Mesendoderm (in vitro differentiated cells): Measurements from ENCODE around the gene TNFRSF14.

Source experiments
- DNase-seq: peaks from one replicate; pipeline ENCODE4 v3.0.0; 2013
- H2AK5ac ChIP-seq: 2 replicates; pipeline ENCODE4 v1.6.1; 2013; ENCODE audit warnings: low read length, inconsistent platforms
- H2BK120ac ChIP-seq: 2 replicates; pipeline ENCODE4 v1.6.1; 2013; ENCODE audit warnings: low read depth, mild to moderate bottlenecking, low read length, moderate library complexity, mixed read lengths
- H2BK15ac ChIP-seq: replicated peaks from 2 replicates; pipeline ENCODE4 v1.6.1; 2013; ENCODE audit warnings: low read depth, mild to moderate bottlenecking, moderate library complexity
- H2BK5ac ChIP-seq: 2 replicates; pipeline ENCODE4 v1.6.1; 2013; ENCODE audit warnings: low read length, inconsistent platforms
- H3K18ac ChIP-seq: 2 replicates; pipeline ENCODE4 v1.6.1; 2013; ENCODE audit warnings: mild to moderate bottlenecking, low read length, mixed read lengths
- H3K23ac ChIP-seq: one replicate; pipeline ENCODE4 v1.6.1; 2013; ENCODE audit warnings: low read length
- H3K27ac ChIP-seq: 2 replicates; pipeline ENCODE4 v1.5.1; 2013; ENCODE audit warnings: low read depth, mild to moderate bottlenecking, inconsistent platforms, low read length, moderate library complexity
- H3K27me3 ChIP-seq: 2 replicates; pipeline ENCODE4 v1.6.1; 2013; ENCODE audit warnings: low read length, control low read depth, mild to moderate bottlenecking, inconsistent platforms; ENCODE audit not compliant: insufficient read depth, poor library complexity
- H3K36me3 ChIP-seq: 2 replicates; pipeline ENCODE4 v1.6.1; 2013; ENCODE audit warnings: low read length, inconsistent platforms; ENCODE audit not compliant: control insufficient read depth, insufficient read depth
- H3K4ac ChIP-seq: one replicate; pipeline ENCODE4 v1.6.1; 2013; ENCODE audit warnings: low read depth, mild to moderate bottlenecking, low read length, moderate library complexity
- H3K4me1 ChIP-seq: 2 replicates; pipeline ENCODE4 v1.6.1; 2013; ENCODE audit warnings: low read depth, low read length, inconsistent platforms; ENCODE audit not compliant: control insufficient read depth
- H3K4me2 ChIP-seq: 2 replicates; pipeline ENCODE4 v1.6.1; 2013; ENCODE audit warnings: low read length
- H3K4me3 ChIP-seq: 2 replicates; pipeline ENCODE4 v1.5.1; 2013; ENCODE audit warnings: mild to moderate bottlenecking, low read length
- H3K56ac ChIP-seq: one replicate; pipeline ENCODE4 v1.6.1; 2013; ENCODE audit warnings: low read length
- H3K79me1 ChIP-seq: 2 replicates; pipeline ENCODE4 v1.6.1; 2013; ENCODE audit warnings: low read length, inconsistent platforms
- H3K79me2 ChIP-seq: 2 replicates; pipeline ENCODE4 v1.6.1; 2013; ENCODE audit warnings: mild to moderate bottlenecking, low read length; ENCODE audit not compliant: control insufficient read depth, insufficient read depth
- H3K9ac ChIP-seq: 2 replicates; pipeline ENCODE4 v1.6.1; 2013; ENCODE audit warnings: low read length, inconsistent platforms
- H4K5ac ChIP-seq: one replicate; pipeline ENCODE4 v1.6.1; 2013; ENCODE audit warnings: low read length
- H4K8ac ChIP-seq: one replicate; pipeline ENCODE4 v1.6.1; 2013; ENCODE audit warnings: low read depth, mild to moderate bottlenecking, control low read depth, low read length, moderate library complexity
- WGBS: extraction: QIAGEN DNeasy Blood & Tissue Kit; methylation state at CpG from one replicate; pipeline ENCODE4 v1.1.7; 2013; ENCODE audit warnings: low lambda C conversion rate, missing lambda C conversion rate; ENCODE audit not compliant: insufficient coverage; ENCODE audit errors: extremely low coverage; 5-methylcytosine and 5-hydroxymethylcytosine counted together

The TNFRSF14 gene

DNA sequence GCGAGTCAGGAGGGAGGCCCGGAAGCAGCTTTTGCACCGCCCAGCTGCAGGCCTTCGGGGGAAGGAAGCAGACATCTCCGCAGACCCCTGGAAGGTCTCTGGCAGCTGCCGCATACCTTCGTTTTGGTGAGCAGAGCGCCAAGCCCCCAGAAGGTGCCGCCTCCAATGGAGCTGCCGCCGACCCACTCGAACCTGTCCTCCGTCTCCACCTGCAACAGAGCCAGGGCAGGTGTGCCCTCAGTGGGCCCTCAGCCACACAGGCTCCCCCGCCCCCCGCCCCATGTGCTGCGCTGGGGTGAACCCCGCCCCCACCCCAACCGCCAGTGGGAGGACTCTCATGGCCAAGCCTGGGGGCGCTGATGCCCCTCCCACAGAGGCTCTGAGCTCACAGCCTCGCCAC, 36.0 kb upstream of the TNFRSF14 start:
- no peak overlapping the region for H3K56ac ChIP-seq
- WGBS: no CpG with 5 or more reads among the region's 20 CpGs
- H3K79me2 ChIP-seq: peaks cover 30% of the 10 kb centered on the region
- no peak overlapping the region for H3K4me2 ChIP-seq
- H3K9ac ChIP-seq: no peak overlapping the region
- H3K4me1 ChIP-seq: peaks cover 2% of the 10 kb centered on the region
- H2BK120ac ChIP-seq: no peak overlapping the region
- H3K4ac ChIP-seq: no peak overlapping the region
- no peaks in the 10 kb centered on the region for H3K27me3 ChIP-seq
- no peak overlapping the region for H3K23ac ChIP-seq
- no peak overlapping the region for H2BK5ac ChIP-seq
- DNase-seq: no peak
- H3K79me1 ChIP-seq: peaks cover 21% of the 10 kb centered on the region
- no peak overlapping the region for H2BK15ac ChIP-seq
- H3K18ac ChIP-seq: no peak overlapping the region
- H3K36me3 ChIP-seq: peaks cover 7% of the 10 kb centered on the region
- no peak overlapping the region for H4K5ac ChIP-seq
- no peak overlapping the region for H3K4me3 ChIP-seq
- H4K8ac ChIP-seq: no peak overlapping the region
- H2AK5ac ChIP-seq: no peak overlapping the region
- no peak overlapping the region for H3K27ac ChIP-seq

DNA sequence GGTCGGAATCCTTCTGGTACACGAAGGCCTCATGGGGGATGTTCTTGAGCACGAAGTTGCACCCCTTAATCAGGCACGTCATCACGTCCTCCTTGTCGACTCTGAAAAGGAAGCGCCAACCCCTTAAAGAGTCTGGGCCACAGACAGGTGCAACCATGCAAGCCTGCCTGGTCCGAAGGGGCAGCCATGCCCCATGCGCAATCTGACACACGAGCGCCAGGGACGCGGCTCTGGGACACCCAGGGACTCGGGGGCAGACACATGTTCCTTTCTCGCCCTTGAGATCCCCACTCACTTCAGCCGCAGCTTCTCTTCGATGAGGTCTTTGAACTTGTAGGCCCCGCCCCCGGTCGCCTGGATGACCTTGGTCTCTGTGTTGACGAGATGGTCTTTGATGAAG, 35.4 kb upstream of the TNFRSF14 start:
- Histone ChIP-seq H3K27me3 (no peaks in the 10 kb centered on the region), H3K36me3 (peaks cover 7% of the 10 kb centered on the region), H2AK5ac (no peak overlapping the region), H3K4me1 (peaks cover 4% of the 10 kb centered on the region), H3K27ac (no peak overlapping the region), H3K23ac (no peak overlapping the region), H3K79me1 (peaks cover 26% of the 10 kb centered on the region), H3K56ac (no peak overlapping the region), H4K5ac (no peak overlapping the region), H4K8ac (no peak overlapping the region), H2BK15ac (no peak overlapping the region), H3K9ac (no peak overlapping the region), H3K79me2 (peaks cover 36% of the 10 kb centered on the region), H3K4me3 (no peak overlapping the region), H3K4ac (no peak overlapping the region), H2BK120ac (no peak overlapping the region), H2BK5ac (no peak overlapping the region), H3K4me2 (no peak overlapping the region), H3K18ac (no peak overlapping the region)
- no peak for DNase-seq
- no CpG with 5 or more reads among the region's 21 CpGs for WGBS

DNA sequence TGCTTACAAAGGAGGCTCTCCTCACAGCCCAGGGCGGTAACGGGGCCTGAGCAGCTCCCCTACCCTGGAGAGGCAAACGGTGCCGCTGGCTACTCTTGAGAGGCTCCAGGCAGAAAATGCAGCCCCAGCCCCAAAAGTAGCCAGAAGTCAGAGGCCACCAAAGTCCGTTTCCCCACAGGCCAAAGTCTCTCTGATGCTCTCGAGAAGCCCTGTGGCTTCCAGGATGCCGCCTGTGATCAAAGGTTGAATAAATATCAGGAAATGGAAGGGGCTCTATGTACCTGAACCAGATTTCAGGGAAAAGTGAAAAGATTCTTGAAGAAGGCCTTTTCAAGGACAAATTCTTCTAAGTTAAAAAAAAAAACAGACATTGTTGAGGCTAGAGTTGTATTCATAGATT, 33.9 kb upstream of the TNFRSF14 start:
- Histone ChIP-seq H3K36me3 (peaks cover 5% of the 10 kb centered on the region), H3K4me2 (no peak overlapping the region), H2BK15ac (no peak overlapping the region), H4K8ac (no peak overlapping the region), H3K18ac (no peak overlapping the region), H4K5ac (no peak overlapping the region), H3K79me2 (peaks cover 36% of the 10 kb centered on the region), H3K4ac (no peak overlapping the region), H2BK120ac (no peak overlapping the region), H3K27me3 (no peaks in the 10 kb centered on the region), H3K56ac (no peak overlapping the region), H2AK5ac (no peak overlapping the region), H2BK5ac (no peak overlapping the region), H3K27ac (no peak overlapping the region), H3K4me1 (peaks cover 6% of the 10 kb centered on the region), H3K79me1 (peaks cover 26% of the 10 kb centered on the region), H3K9ac (no peak overlapping the region), H3K23ac (no peak overlapping the region), H3K4me3 (no peak overlapping the region)
- no peak for DNase-seq
- WGBS: no CpG with 5 or more reads among the region's 7 CpGs

DNA sequence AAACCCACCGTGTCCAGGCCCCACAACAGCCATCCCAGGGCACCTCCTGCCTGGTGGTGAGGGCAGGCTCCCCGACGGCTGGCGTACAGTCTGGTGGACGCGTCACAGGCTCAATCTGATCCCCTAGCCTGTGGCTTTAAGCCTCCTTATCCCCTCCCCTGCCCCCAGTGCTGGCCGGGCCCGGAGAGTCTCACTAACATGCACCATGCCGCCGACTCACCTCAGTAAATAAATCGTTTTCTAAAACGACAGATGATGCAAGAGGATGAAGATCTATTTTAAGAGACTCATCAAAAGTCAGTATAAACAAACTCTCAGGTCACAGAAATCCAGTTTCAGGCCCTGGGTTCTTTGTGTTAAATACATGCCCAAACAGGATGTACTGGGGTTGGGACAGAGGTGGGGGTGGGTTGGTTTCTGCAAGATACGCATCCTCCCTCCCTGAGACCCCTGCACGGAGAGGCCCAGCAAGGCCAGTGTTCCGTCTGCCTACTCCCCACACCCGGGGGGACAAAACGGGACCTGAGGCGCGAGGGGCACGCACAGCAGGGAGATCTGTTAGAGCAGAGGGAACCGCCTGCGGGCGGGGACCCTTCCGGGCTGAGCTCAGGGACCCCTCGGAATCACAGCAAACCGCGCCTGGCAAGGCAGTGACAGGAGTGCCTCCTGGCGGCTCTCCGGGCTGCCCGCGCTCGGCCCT, 32.8 kb upstream of the TNFRSF14 start:
- Histone ChIP-seq H2BK120ac (no peak overlapping the region), H3K27ac (no peak overlapping the region), H3K18ac (no peak overlapping the region), H3K4me3 (no peak overlapping the region), H3K36me3 (peaks cover 5% of the 10 kb centered on the region), H3K79me2 (peaks cover 36% of the 10 kb centered on the region), H4K5ac (no peak overlapping the region), H3K4me2 (no peak overlapping the region), H3K56ac (peak overlapping the region; percentile 38), H3K79me1 (peaks cover 26% of the 10 kb centered on the region), H3K4me1 (peaks cover 6% of the 10 kb centered on the region), H2BK15ac (no peak overlapping the region), H3K9ac (no peak overlapping the region), H3K4ac (no peak overlapping the region), H2AK5ac (no peak overlapping the region), H3K27me3 (peaks cover 4% of the 10 kb centered on the region), H4K8ac (no peak overlapping the region), H3K23ac (no peak overlapping the region), H2BK5ac (no peak overlapping the region)
- no peak for DNase-seq
- no CpG with 5 or more reads among the region's 32 CpGs for WGBS

DNA sequence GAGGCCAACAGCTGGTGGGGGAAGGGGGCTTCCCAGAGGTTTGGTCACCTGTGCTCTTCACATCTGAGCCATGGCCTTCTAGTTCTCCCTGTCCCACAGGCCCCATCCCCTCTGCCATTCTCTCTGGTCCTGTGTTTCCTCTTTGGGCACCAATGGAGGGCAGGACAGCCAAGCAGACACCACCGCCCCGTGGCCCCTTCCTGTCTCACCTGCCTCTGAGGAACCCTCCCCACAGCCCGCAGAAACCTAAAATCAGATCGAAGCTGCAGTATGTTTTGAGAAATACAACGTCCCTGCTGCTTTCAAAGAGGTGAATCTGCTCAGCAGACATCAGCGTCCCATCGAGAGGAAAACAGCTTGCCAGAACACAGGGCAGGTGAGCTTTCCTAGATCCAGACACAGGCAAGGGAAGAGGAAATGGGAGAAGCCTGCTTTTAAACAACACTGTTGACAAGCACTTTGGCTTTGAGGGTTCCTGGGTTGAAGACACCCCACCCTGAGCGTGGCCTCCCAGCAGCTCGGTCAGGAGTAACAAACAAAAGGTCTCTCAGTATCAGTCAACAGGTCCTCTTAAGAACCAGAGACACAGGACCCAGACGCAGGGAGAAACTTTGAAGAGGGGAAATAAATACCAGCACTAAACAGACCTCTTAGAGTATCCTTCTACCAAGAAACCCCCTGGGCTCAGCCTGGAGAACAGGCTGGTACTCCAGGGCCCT, 32.1 kb upstream of the TNFRSF14 start:
- H3K9ac ChIP-seq: peak overlapping the region; percentile 15
- no peak overlapping the region for H4K8ac ChIP-seq
- H3K27me3 ChIP-seq: peaks cover 9% of the 10 kb centered on the region
- no peak for DNase-seq
- H3K36me3 ChIP-seq: peaks cover 5% of the 10 kb centered on the region
- H3K27ac ChIP-seq: no peak overlapping the region
- no peak overlapping the region for H3K4me3 ChIP-seq
- no peak overlapping the region for H3K4ac ChIP-seq
- no peak overlapping the region for H3K23ac ChIP-seq
- H3K56ac ChIP-seq: no peak overlapping the region
- H4K5ac ChIP-seq: no peak overlapping the region
- H2BK5ac ChIP-seq: no peak overlapping the region
- no peak overlapping the region for H2BK120ac ChIP-seq
- no CpG with 5 or more reads among the region's 10 CpGs for WGBS
- peaks cover 36% of the 10 kb centered on the region for H3K79me2 ChIP-seq
- H3K4me2 ChIP-seq: no peak overlapping the region
- H3K4me1 ChIP-seq: peaks cover 6% of the 10 kb centered on the region
- H2AK5ac ChIP-seq: no peak overlapping the region
- H3K18ac ChIP-seq: no peak overlapping the region
- H2BK15ac ChIP-seq: no peak overlapping the region
- peaks cover 26% of the 10 kb centered on the region for H3K79me1 ChIP-seq
